ENCODE data around the gene NKIRAS2. TPM values are rescaled to one million over a fixed set of nuclear protein-coding genes. Genes with fewer than 3 reads are reported as not detected.
A peak's percentile ranks its signal among the peaks of the same experiment; 100 is the strongest.

The NKIRAS2 gene
- total and polyA plus RNA-seq, 2 of the 13 experiments (the other 11 are each of a cell fraction or from before 2014, with no cell fraction given), result 27.9 to 42.0 TPM

GRCh38 chr17:42016941-42017865, 2.7 kb upstream of the NKIRAS2 start, which contains the start of gene DNAJC7 (continued):
- peak; percentile 72; the same call in 1 of the 2 replicates for TF ChIP-seq ZZZ3 (CRISPR knock-in tag; IDR thresholded peaks at IDR 0.05; ENCODE audit: borderline replicate concordance)
- TF ChIP-seq THYN1 (CRISPR knock-in tag; IDR thresholded peaks at IDR 0.05; ENCODE audit: borderline replicate concordance, low read depth), result 0 out of 2 replicates have a peak, but pooled peaks have one; percentile 67
- no peak for TF ChIP-seq ZNF3 (CRISPR knock-in tag; IDR thresholded peaks at IDR 0.05)
- peak; percentile 36; the same call in 1 of the 2 replicates for TF ChIP-seq NFIC (IDR thresholded peaks at IDR 0.05; ENCODE audit: low read length)
- TF ChIP-seq ETV6 (CRISPR knock-in tag; conservative IDR thresholded peaks at IDR 0.05), result peak; percentile 84; the same call in 1 of the 2 replicates
- peak; percentile 76; the same call in 1 of the 2 replicates for TF ChIP-seq FOXJ3 (CRISPR knock-in tag; IDR thresholded peaks at IDR 0.05; ENCODE audit: borderline replicate concordance)
- no peak for TF ChIP-seq RNF2 (conservative IDR thresholded peaks at IDR 0.05; ENCODE audit: low read depth)
- TF ChIP-seq YY1 (IDR thresholded peaks at IDR 0.05; ENCODE audit: insufficient read depth, insufficient replicate concordance, low read depth, low read length), result peak; percentile 99
- TF ChIP-seq TARDBP (CRISPR knock-in tag; IDR thresholded peaks at IDR 0.05), result peak; percentile 94
- TF ChIP-seq PAX8 (CRISPR knock-in tag; IDR thresholded peaks at IDR 0.05; ENCODE audit: borderline replicate concordance), result peak; percentile 87
- TF ChIP-seq ZNF557 (CRISPR knock-in tag; IDR thresholded peaks at IDR 0.05), result 0 out of 2 replicates have a peak, but pooled peaks have one; percentile 21
- TF ChIP-seq ATM (IDR thresholded peaks at IDR 0.05; ENCODE audit: borderline replicate concordance), result no peak
- peak; percentile 91; the same call in 1 of the 2 replicates for TF ChIP-seq ZNF383 (CRISPR knock-in tag; IDR thresholded peaks at IDR 0.05; ENCODE audit: borderline replicate concordance)
- TF ChIP-seq FLYWCH1 (CRISPR knock-in tag; IDR thresholded peaks at IDR 0.05), result no peak
- TF ChIP-seq ZNF713 (CRISPR knock-in tag; IDR thresholded peaks at IDR 0.05), result peak; percentile 71
- TF ChIP-seq CBX1 (IDR thresholded peaks at IDR 0.05; ENCODE audit: low read depth), result peak; percentile 54
- peak; percentile 93 for TF ChIP-seq ZNF414 (CRISPR knock-in tag; IDR thresholded peaks at IDR 0.05)
- peak; percentile 98; the same call in 1 of the 2 replicates for TF ChIP-seq KAT7 (CRISPR knock-in tag; IDR thresholded peaks at IDR 0.05; ENCODE audit: borderline replicate concordance)
- TF ChIP-seq ZNF781 (CRISPR knock-in tag; IDR thresholded peaks at IDR 0.05; ENCODE audit: borderline replicate concordance, not compliant biosample characterization), result peak; percentile 91
- no peak for TF ChIP-seq ZNF292 (CRISPR knock-in tag; IDR thresholded peaks at IDR 0.05; ENCODE audit: borderline replicate concordance, low read depth)
- TF ChIP-seq ZFP37 (CRISPR knock-in tag; IDR thresholded peaks at IDR 0.05; ENCODE audit: borderline replicate concordance), result peak; percentile 80; the same call in 1 of the 2 replicates
- TF ChIP-seq BHLHE40 (IDR thresholded peaks at IDR 0.05; ENCODE audit: low read length), result no peak
- peak; percentile 92 for TF ChIP-seq TMF1 (CRISPR knock-in tag; IDR thresholded peaks at IDR 0.05; ENCODE audit: low read depth)
- peak; percentile 59; the same call in 1 of the 2 replicates for TF ChIP-seq TFE3 (CRISPR knock-in tag; IDR thresholded peaks at IDR 0.05)
- peak; percentile 84; the same call in 1 of the 2 replicates for TF ChIP-seq ZNF335 (CRISPR knock-in tag; IDR thresholded peaks at IDR 0.05)
- peak; percentile 97 for TF ChIP-seq ZFP91 (CRISPR knock-in tag; IDR thresholded peaks at IDR 0.05; ENCODE audit: borderline replicate concordance)
- no peak for TF ChIP-seq ZNF644 (CRISPR knock-in tag; IDR thresholded peaks at IDR 0.05; ENCODE audit: low read depth)

All from HepG2 (cell line).